Bronchial epithelial cell (primary cell): ENCODE measurements around the gene DYNC1LI2. TPM values are rescaled to one million over a fixed set of nuclear protein-coding genes. Genes with fewer than 3 reads are reported as not detected.

Source experiments
- DNase-seq: peaks from one replicate; pipeline ENCODE4 v3.0.0-alpha.2; 2010; ENCODE audit warnings: low read depth
- FAIRE-seq: peaks from 2 replicates; lab custom pipeline; 2011; peaks lifted over from hg19 to GRCh38; lab: Jason Lieb, UNC
- H3K27me3 ChIP-seq: 2 replicates; pipeline ENCODE4 v1.5.1; 2011; ENCODE audit warnings: low read length; ENCODE audit not compliant: control insufficient read depth, insufficient read depth
- H3K36me3 ChIP-seq: 2 replicates; pipeline ENCODE4 v1.5.1; 2011; ENCODE audit warnings: low read length; ENCODE audit not compliant: control insufficient read depth, insufficient read depth
- H3K4me3 ChIP-seq: 2 replicates; pipeline ENCODE4 v1.5.1; 2011; ENCODE audit warnings: mild to moderate bottlenecking, low read depth, low read length, control low read depth
- total RNA-seq: library from RNA; depleted of rRNA; stranded (reverse); fragments of >200 nt; gene quantifications from 2 replicates; pipeline ENCODE4 v1.2.1, GENCODE V29; 2014
- TF ChIP-seq, protein P1 (sequence below): IDR thresholded peaks from 2 replicates; pipeline ENCODE4 v1.5.1; 2011; ENCODE audit warnings: mild to moderate bottlenecking, moderate library complexity, low read length, control low read depth, inconsistent platforms; ENCODE audit not compliant: insufficient read depth, severe bottlenecking

Gene DYNC1LI2
- total RNA-seq, 1 donor from 2014 or later: 138 TPM

DNA sequence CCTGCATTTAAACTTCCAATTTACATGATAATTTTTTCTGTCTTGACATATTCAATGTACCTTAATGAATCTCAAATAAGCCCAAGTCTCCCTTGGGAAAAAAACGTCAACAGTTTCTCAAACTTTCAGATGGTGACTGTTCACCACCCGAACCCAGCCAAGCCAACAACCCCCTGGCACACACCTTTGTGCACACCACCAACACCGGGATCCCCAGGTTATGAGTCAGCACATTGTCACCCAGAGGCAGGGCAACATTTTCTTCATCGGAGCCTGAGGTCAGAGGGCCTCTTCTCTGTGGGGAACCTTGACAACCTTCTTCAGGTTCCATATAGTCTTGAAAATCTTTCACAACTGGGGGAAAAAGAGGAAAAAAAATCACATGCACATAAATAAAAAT, 15.5 kb downstream of the DYNC1LI2 start:
- peaks cover 20% of the 10 kb centered on the region for H3K36me3 ChIP-seq

GRCh38 chr16:66731101-66731500, 20.3 kb downstream of the DYNC1LI2 start:
- DNase-seq (no peak), FAIRE-seq (no peak)
- no peak overlapping the region for H3K4me3 ChIP-seq
- H3K36me3 ChIP-seq: peaks cover 27% of the 10 kb centered on the region
- TF ChIP-seq, protein P1, sequence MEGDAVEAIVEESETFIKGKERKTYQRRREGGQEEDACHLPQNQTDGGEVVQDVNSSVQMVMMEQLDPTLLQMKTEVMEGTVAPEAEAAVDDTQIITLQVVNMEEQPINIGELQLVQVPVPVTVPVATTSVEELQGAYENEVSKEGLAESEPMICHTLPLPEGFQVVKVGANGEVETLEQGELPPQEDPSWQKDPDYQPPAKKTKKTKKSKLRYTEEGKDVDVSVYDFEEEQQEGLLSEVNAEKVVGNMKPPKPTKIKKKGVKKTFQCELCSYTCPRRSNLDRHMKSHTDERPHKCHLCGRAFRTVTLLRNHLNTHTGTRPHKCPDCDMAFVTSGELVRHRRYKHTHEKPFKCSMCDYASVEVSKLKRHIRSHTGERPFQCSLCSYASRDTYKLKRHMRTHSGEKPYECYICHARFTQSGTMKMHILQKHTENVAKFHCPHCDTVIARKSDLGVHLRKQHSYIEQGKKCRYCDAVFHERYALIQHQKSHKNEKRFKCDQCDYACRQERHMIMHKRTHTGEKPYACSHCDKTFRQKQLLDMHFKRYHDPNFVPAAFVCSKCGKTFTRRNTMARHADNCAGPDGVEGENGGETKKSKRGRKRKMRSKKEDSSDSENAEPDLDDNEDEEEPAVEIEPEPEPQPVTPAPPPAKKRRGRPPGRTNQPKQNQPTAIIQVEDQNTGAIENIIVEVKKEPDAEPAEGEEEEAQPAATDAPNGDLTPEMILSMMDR: no peak
- no peaks in the 10 kb centered on the region for H3K27me3 ChIP-seq

More for the DNA sequence above, 15.5 kb downstream of the DYNC1LI2 start:
- no peak for FAIRE-seq
- Histone ChIP-seq H3K4me3 (no peak overlapping the region), H3K27me3 (no peaks in the 10 kb centered on the region)
- DNase-seq: peak; percentile 75
- TF ChIP-seq, protein P1: no peak

DNA sequence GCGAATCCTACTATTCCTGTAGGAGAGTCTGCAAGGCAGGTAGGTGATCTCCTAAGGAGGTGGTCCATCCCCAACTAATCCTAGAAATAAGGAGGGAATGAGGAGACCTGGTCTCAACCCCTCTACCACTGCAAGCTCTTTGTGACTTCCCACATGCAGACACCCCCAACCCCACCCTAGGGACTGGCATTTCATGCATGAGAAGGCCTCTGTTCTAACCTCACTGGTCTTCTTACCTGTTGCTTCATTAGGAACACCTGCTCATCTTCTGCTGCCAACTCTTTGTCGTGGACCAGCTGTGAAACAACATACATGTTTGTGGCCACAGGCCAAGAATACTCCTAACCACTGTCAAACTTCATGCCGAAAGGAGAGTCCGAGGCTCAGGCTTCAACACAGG, 22.6 kb downstream of the DYNC1LI2 start:
- DNase-seq (no peak), FAIRE-seq (no peak)
- H3K27me3 ChIP-seq: no peaks in the 10 kb centered on the region
- no peak overlapping the region for H3K4me3 ChIP-seq
- TF ChIP-seq, protein P1: no peak
- peaks cover 38% of the 10 kb centered on the region for H3K36me3 ChIP-seq

DNA sequence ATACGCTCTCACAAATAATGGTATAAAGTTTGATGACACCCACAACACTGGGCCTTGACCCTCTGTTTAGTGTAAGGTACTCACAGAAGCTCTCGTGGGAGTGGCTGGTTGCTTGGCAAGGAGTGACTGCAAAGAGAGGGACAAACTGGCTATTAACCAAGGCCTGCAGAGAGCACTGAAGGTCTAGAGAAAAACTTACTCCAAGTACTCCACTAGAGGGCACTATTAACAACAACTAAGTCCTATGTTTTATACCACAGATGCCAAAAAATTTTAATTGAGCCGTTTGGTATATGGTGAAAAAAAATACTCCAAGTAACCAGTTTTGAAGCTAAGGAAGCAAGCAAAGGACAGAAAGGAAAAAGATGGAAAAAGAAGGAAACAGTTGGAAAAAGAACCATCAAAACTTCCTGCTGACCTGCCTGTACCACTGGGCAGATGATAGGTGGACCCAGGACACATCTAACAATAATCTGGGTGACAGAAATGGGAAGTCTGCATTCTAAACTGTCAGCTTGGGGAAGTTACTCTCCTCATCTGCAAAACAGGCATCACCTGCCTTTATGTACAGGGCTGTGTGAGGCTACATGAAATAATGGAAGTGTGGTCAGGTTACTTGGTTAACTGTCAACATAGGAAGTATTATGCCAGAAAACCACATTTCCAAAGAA, 23.2 kb downstream of the DYNC1LI2 start:
- TF ChIP-seq, protein P1: peak; percentile 57
- H3K27me3 ChIP-seq: no peaks in the 10 kb centered on the region
- H3K4me3 ChIP-seq: no peak overlapping the region
- DNase-seq (peak; percentile 66), FAIRE-seq (no peak)
- H3K36me3 ChIP-seq: peaks cover 38% of the 10 kb centered on the region

DNA sequence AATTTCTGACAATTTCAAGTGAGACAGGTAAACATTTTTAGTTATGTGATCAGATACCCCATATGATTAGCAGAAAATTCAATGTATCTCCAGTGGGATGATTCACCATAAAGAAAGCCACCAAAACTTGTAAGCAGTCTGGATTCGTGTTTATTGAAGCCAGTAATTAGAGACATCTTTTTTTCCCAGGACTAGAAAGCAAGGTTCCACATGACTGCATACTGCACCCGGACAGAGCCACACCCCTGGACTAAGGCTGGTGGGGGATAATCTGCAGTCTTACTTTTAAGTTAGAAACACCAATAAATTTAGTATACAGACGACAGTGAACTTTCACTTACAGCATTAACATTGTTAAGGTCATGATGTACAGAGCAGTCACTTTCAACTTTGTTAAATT, 30.6 kb downstream of the DYNC1LI2 start:
- DNase-seq (no peak), FAIRE-seq (no peak)
- no peaks in the 10 kb centered on the region for H3K27me3 ChIP-seq
- H3K36me3 ChIP-seq: peaks cover 15% of the 10 kb centered on the region
- TF ChIP-seq, protein P1: no peak
- no peak overlapping the region for H3K4me3 ChIP-seq

- TF ChIP-seq, protein P1: no peak
- H3K36me3 ChIP-seq: peaks cover 8% of the 10 kb centered on the region
These were observed 32.2 kb downstream of the DYNC1LI2 start for GRCh38 chr16:66719246-66719645.

More at GRCh38 chr16:66719246-66719645, 32.2 kb downstream of the DYNC1LI2 start:
- FAIRE-seq (no peak), DNase-seq (no peak)
- no peaks in the 10 kb centered on the region for H3K27me3 ChIP-seq
- no peak overlapping the region for H3K4me3 ChIP-seq
